H1 (cell line): ENCODE data around the gene EPHB1. TPM values are rescaled to one million over a fixed set of nuclear protein-coding genes. Genes with fewer than 3 reads are reported as not detected.

Experiments
- CTCF ChIA-PET: fragments of 300-600 bp; sonication (Branson Sonifier 250); formaldehyde crosslinking; loops from one replicate; lab custom pipeline; 2021; ENCODE audit not compliant: partially characterized antibody; lab: Charles Lee
- POLR2A ChIA-PET: fragments of 300-600 bp; sonication (Branson Sonifier 250); formaldehyde crosslinking; loops from one replicate; lab custom pipeline; 2021; ENCODE audit warnings: inconsistent platforms; ENCODE audit not compliant: partially characterized antibody; lab: Charles Lee
- DNase-seq, 2 experiments: peaks; one replicate each; pipeline versions ENCODE4 v3.0.0 to v3.0.0-alpha.2; 2010 to 2022; ENCODE audit warnings: low spot score in 2 of 2, low read depth in 1 of 2, mixed read lengths in 1 of 2
- FAIRE-seq: peaks from 2 replicates; lab custom pipeline; 2011; peaks lifted over from hg19 to GRCh38; lab: Jason Lieb, UNC
- H2AFZ ChIP-seq: 2 replicates; pipeline ENCODE4 v1.8.1; 2012; ENCODE audit warnings: low read length, inconsistent platforms
- H2AK5ac ChIP-seq: 2 replicates; pipeline ENCODE4 v1.6.1; 2013; ENCODE audit warnings: low read depth, low read length
- H2BK120ac ChIP-seq: replicated peaks from 2 replicates; pipeline ENCODE3; 2013; ENCODE audit warnings: low read depth, low read length, inconsistent platforms
- H2BK12ac ChIP-seq: 2 replicates; pipeline ENCODE4 v1.6.1; 2013; ENCODE audit warnings: low read depth, low read length
- H2BK15ac ChIP-seq: 2 replicates; pipeline ENCODE4 v1.6.1; 2013; ENCODE audit warnings: low read length
- H2BK20ac ChIP-seq: 2 replicates; pipeline ENCODE4 v1.6.1; 2013; ENCODE audit warnings: low read length
- H2BK5ac ChIP-seq: 2 replicates; pipeline ENCODE4 v1.6.1; 2013; ENCODE audit warnings: low read depth, low read length
- H3K14ac ChIP-seq: 2 replicates; pipeline ENCODE4 v1.6.1; 2013; ENCODE audit warnings: inconsistent platforms; ENCODE audit not compliant: insufficient read length
- H3K18ac ChIP-seq: 2 replicates; pipeline ENCODE4 v1.6.1; 2013; ENCODE audit warnings: low read length; ENCODE audit errors: extremely low read depth
- H3K23ac ChIP-seq: 2 replicates; pipeline ENCODE4 v1.6.1; 2013; ENCODE audit warnings: inconsistent platforms; ENCODE audit not compliant: insufficient read length
- H3K23me2 ChIP-seq: 2 replicates; pipeline ENCODE4 v1.6.1; 2013; ENCODE audit warnings: low read depth, low read length
- H3K27ac ChIP-seq: 2 replicates; pipeline ENCODE4 v1.6.1; 2011; ENCODE audit warnings: low read depth, low read length, inconsistent platforms
- H3K27me3 ChIP-seq, 4 experiments: replicated peaks in 1 of 4; 1 replicate in 1 of 4; 2 replicates in 3 of 4; pipeline versions ENCODE4 v1.6.1 to v1.8.1; 2011 to 2013; ENCODE audit warnings: low read length in 3 of 4, mild to moderate bottlenecking in 3 of 4, inconsistent platforms in 2 of 4, mixed read lengths in 2 of 4, moderate library complexity in 1 of 4; ENCODE audit not compliant: control insufficient read depth in 3 of 4, insufficient read depth in 3 of 4; ENCODE audit errors: extremely low read depth in 1 of 4
- H3K36me3 ChIP-seq, 4 experiments: 2 replicates each; pipeline versions ENCODE4 v1.6.1 to v1.8.1; 2011 to 2013; ENCODE audit warnings: mild to moderate bottlenecking in 4 of 4, low read length in 3 of 4, moderate library complexity in 2 of 4, control low read depth in 1 of 4, inconsistent platforms in 1 of 4; ENCODE audit not compliant: insufficient read depth in 4 of 4, control insufficient read depth in 2 of 4
- H3K4ac ChIP-seq: replicated peaks from 2 replicates; pipeline ENCODE3; 2013; ENCODE audit warnings: low read length, low read depth, mixed read lengths, inconsistent platforms; ENCODE audit not compliant: insufficient read length
- H3K4me1 ChIP-seq, 4 experiments: replicated peaks in 1 of 4; 1 replicate in 1 of 4; 2 replicates in 3 of 4; pipeline versions ENCODE4 v1.6.1 to v1.8.1; 2011 to 2013; ENCODE audit warnings: low read length in 3 of 4, inconsistent platforms in 2 of 4, mixed read lengths in 1 of 4; ENCODE audit not compliant: insufficient read depth in 4 of 4, control insufficient read depth in 3 of 4
- H3K4me2 ChIP-seq, 2 experiments: 2 replicates each; pipeline versions ENCODE4 v1.6.1 to v1.8.1; 2011 to 2013; ENCODE audit warnings: low read depth in 2 of 2, low read length in 2 of 2, control low read depth in 1 of 2, inconsistent platforms in 1 of 2, mild to moderate bottlenecking in 1 of 2; ENCODE audit not compliant: insufficient read depth in 1 of 2
- H3K4me3 ChIP-seq, 4 experiments: fragments of 200-600, 300-600 bp in 1 of 4; sonication (generic), shearing (Covaris generic), sonication (Bioruptor Twin) in 1 of 4; 2 replicates each; pipeline versions ENCODE4 v1.5.1 to v1.8.1; 2011 to 2016; ENCODE audit warnings: low read length in 4 of 4, low read depth in 3 of 4, control low read depth in 2 of 4, inconsistent platforms in 2 of 4, mild to moderate bottlenecking in 2 of 4, mixed read lengths in 1 of 4, moderate library complexity in 1 of 4; ENCODE audit not compliant: insufficient read depth in 2 of 4; ENCODE audit errors: extremely low read depth in 1 of 4
- H3K56ac ChIP-seq: replicated peaks from 2 replicates; pipeline ENCODE3; 2013; ENCODE audit warnings: low read depth, mild to moderate bottlenecking, mixed read lengths, low read length, inconsistent platforms; ENCODE audit not compliant: insufficient read length
- H3K79me1 ChIP-seq: 2 replicates; pipeline ENCODE4 v1.6.1; 2013; ENCODE audit warnings: low read depth, low read length, control low read depth
- H3K79me2 ChIP-seq, 2 experiments: 2 replicates each; pipeline versions ENCODE4 v1.6.1 to v1.8.1; 2012 to 2013; ENCODE audit warnings: low read length in 2 of 2, mild to moderate bottlenecking in 2 of 2, inconsistent platforms in 1 of 2; ENCODE audit not compliant: insufficient read depth in 2 of 2, control insufficient read depth in 1 of 2
- H3K9ac ChIP-seq, 4 experiments: replicated peaks in 1 of 4; 1 replicate in 1 of 4; 2 replicates in 3 of 4; pipeline versions ENCODE4 v1.6.1 to v1.8.1; 2011 to 2013; ENCODE audit warnings: low read depth in 3 of 4, low read length in 3 of 4, control low read depth in 2 of 4, mild to moderate bottlenecking in 2 of 4, moderate library complexity in 2 of 4, inconsistent platforms in 1 of 4; ENCODE audit errors: extremely low read depth in 1 of 4
- H3K9me3 ChIP-seq, 2 experiments: 2 replicates each; pipeline versions ENCODE4 v1.6.1 to v1.8.1; 2012 to 2013; ENCODE audit warnings: mild to moderate bottlenecking in 2 of 2, moderate library complexity in 2 of 2, control low read depth in 1 of 2, inconsistent platforms in 1 of 2, low read depth in 1 of 2, low read length in 1 of 2, mixed read lengths in 1 of 2; ENCODE audit not compliant: insufficient read depth in 2 of 2
- H4K20me1 ChIP-seq, 2 experiments: replicated peaks in 1 of 2; 2 replicates each; pipeline versions ENCODE3 to v1.8.1; 2011 to 2013; ENCODE audit warnings: inconsistent platforms in 2 of 2, low read length in 2 of 2, mild to moderate bottlenecking in 1 of 2; ENCODE audit not compliant: insufficient read depth in 2 of 2, control insufficient read depth in 1 of 2
- H4K5ac ChIP-seq: 2 replicates; pipeline ENCODE4 v1.6.1; 2013; ENCODE audit warnings: low read length, low read depth, mixed read lengths, inconsistent platforms; ENCODE audit not compliant: insufficient read length
- H4K8ac ChIP-seq: 2 replicates; pipeline ENCODE4 v1.8.0; 2013; ENCODE audit warnings: mild to moderate bottlenecking, moderate library complexity, low read length, inconsistent platforms; ENCODE audit not compliant: insufficient read depth; ENCODE audit errors: extremely low read depth
- H4K91ac ChIP-seq: replicated peaks from 2 replicates; pipeline ENCODE3; 2013; ENCODE audit warnings: low read length, mixed read lengths, inconsistent platforms; ENCODE audit not compliant: insufficient read length
- POLR2AphosphoS5 ChIP-seq: IDR thresholded peaks from 2 replicates; pipeline ENCODE4 v1.6.1; 2011; ENCODE audit warnings: low read depth, low read length
- WGBS, 2 experiments: shearing (Covaris generic) in 1 of 2; methylation state at CpG; one replicate each; pipeline versions ENCODE4 v1.1.6 to v1.1.7; 2013 to 2015; ENCODE audit warnings: low lambda C conversion rate in 2 of 2, mixed read lengths in 2 of 2, inconsistent platforms in 1 of 2, low coverage in 1 of 2, missing lambda C conversion rate in 1 of 2; ENCODE audit not compliant: insufficient replicate concordance in 2 of 2, insufficient coverage in 1 of 2, insufficient read length in 1 of 2; ENCODE audit errors: extremely low coverage in 1 of 2, missing lambda C conversion rate in 1 of 2; 5-methylcytosine and 5-hydroxymethylcytosine counted together
- polyA plus RNA-seq, 7 experiments: library from polyadenylated mRNA; depleted of rRNA in 3 of 7; stranded (reverse) in 5 of 7; unstranded in 2 of 7; fragments of >200 nt in 5 of 7; fragments of 200-250 nt in 2 of 7; gene quantifications; 1 replicate in 5 of 7; 2 replicates in 1 of 7; 4 replicates in 1 of 7; pipeline versions ENCODE4 v1.2.1 to v1.2.3, GENCODE V29; 2011 to 2013; ENCODE audit warnings: missing spikeins in 2 of 7, mixed read lengths in 2 of 7
- total RNA-seq: library from RNA; stranded (reverse); fragmentation: NEBNext Ultra II Directional; extraction: Animal tissue kit (Norgen Biotek cat#: 25700); gene quantifications from 2 replicates; pipeline ENCODE4 v1.2.1, GENCODE V29; 2021

EPHB1 gene
- total and polyA plus RNA-seq, 2 of the 8 experiments (the other 6 are each of a cell fraction or from before 2014, with no cell fraction given) = 3.5 to 5.9 TPM

DNA sequence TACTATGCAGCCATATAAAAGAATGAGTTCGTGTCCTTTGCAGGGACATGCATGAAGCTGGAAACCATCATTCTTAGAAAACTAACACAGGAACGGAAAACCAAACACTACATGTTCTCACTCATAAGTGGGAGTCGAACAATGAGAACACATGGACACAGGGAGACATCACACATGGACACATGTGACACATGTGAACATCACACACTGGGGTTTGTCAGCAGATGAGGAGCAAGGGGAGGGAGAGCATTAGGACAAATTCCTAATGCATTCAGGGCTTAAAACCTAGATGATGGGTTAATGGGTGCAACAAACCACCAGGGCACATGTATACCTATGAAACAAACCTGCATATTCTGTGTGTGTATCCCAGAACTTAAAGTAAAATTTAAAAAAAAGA, 408.0 kb downstream of the EPHB1 start:
- 91% methylated on average over 3 of the region's 3 CpGs; no CpG with 5 or more reads in 1 of the 2 experiments for WGBS, 2 experiments
- Histone ChIP-seq H3K9ac (no peak overlapping the region), H3K79me1 (no peaks in the 10 kb centered on the region), H3K23ac (no peak overlapping the region), H2BK15ac (no peak overlapping the region), H2BK12ac (no peak overlapping the region), H3K27ac (no peak overlapping the region), H2BK20ac (no peak overlapping the region), H3K9me3 (no peaks in the 10 kb centered on the region), H4K8ac (no peak overlapping the region), H3K27me3 (no peaks in the 10 kb centered on the region), H3K23me2 (no peaks in the 10 kb centered on the region; the same call in 1 of the 2 replicates), H3K4me1 (no peaks in the 10 kb centered on the region), H2AK5ac (no peak overlapping the region), H3K56ac (no peak overlapping the region), H4K91ac (no peak overlapping the region), H3K36me3 (no peaks in the 10 kb centered on the region; a peak in 2 of 8 replicates), H4K5ac (no peak overlapping the region), H3K4me2 (no peak overlapping the region), H4K20me1 (no peaks in the 10 kb centered on the region), H3K79me2 (no peaks in the 10 kb centered on the region), H3K4ac (no peak overlapping the region), H3K4me3 (no peak overlapping the region), H2BK5ac (no peak overlapping the region), H3K18ac (no peak overlapping the region), H3K14ac (no peak overlapping the region), H2BK120ac (no peak overlapping the region), H2AFZ (no peak overlapping the region)
- DNase-seq (no peak), FAIRE-seq (no peak)
- ChIA-PET CTCF (no interaction called here), POLR2A (no interaction called here)
- TF ChIP-seq POLR2AphosphoS5 = no peak
